Measurements from ENCODE around the gene ARHGAP20.

ARHGAP20 gene

GRCh38 chr11:110736171-110736553, 23.9 kb upstream of the ARHGAP20 start:
- H3K27me3 ChIP-seq (ENCODE audit: insufficient read depth, low read depth): no peaks in the 10 kb centered on the region
- H4K20me1 ChIP-seq (ENCODE audit: insufficient read depth): no peaks in the 10 kb centered on the region
- H3K36me3 ChIP-seq (ENCODE audit: insufficient read depth): no peaks in the 10 kb centered on the region
- H2AFZ ChIP-seq (ENCODE audit: low read depth): no peak overlapping the region
- H3K4me1 ChIP-seq (ENCODE audit: low read depth, poor library complexity, severe bottlenecking): no peaks in the 10 kb centered on the region
- no peak overlapping the region for H3K4me3 ChIP-seq (IDR thresholded peaks at IDR 0.05; ENCODE audit: insufficient read depth, low read depth, low read length)
- no peaks in the 10 kb centered on the region for H3K79me2 ChIP-seq (ENCODE audit: insufficient read depth, low read depth)
- H3K9ac ChIP-seq: no peak overlapping the region
- no peak overlapping the region for H3K27ac ChIP-seq
- no peak overlapping the region for H3K4me2 ChIP-seq
- no peak for TF ChIP-seq CTCF (conservative IDR thresholded peaks at IDR 0.05; ENCODE audit: low read depth, low read length)

- Histone ChIP-seq H2AFZ (ENCODE audit: low read depth) (no peak overlapping the region), H3K79me2 (ENCODE audit: insufficient read depth, low read depth) (no peaks in the 10 kb centered on the region), H3K4me3 (IDR thresholded peaks at IDR 0.05; ENCODE audit: insufficient read depth, low read depth, low read length) (no peak overlapping the region), H3K27me3 (ENCODE audit: insufficient read depth, low read depth) (no peaks in the 10 kb centered on the region), H3K4me2 (no peak overlapping the region), H3K9ac (no peak overlapping the region), H3K36me3 (ENCODE audit: insufficient read depth) (no peaks in the 10 kb centered on the region), H4K20me1 (ENCODE audit: insufficient read depth) (no peaks in the 10 kb centered on the region), H3K27ac (no peak overlapping the region), H3K4me1 (ENCODE audit: low read depth, poor library complexity, severe bottlenecking) (no peaks in the 10 kb centered on the region)
- no peak for TF ChIP-seq CTCF (conservative IDR thresholded peaks at IDR 0.05; ENCODE audit: low read depth, low read length)
These were observed 23.4 kb upstream of the ARHGAP20 start for GRCh38 chr11:110735455-110736170.

GRCh38 chr11:110734790-110735189, 22.6 kb upstream of the ARHGAP20 start:
- Histone ChIP-seq H3K4me1 (ENCODE audit: low read depth, poor library complexity, severe bottlenecking) (no peaks in the 10 kb centered on the region), H3K36me3 (ENCODE audit: insufficient read depth) (no peaks in the 10 kb centered on the region), H3K79me2 (ENCODE audit: insufficient read depth, low read depth) (no peaks in the 10 kb centered on the region), H3K27me3 (ENCODE audit: insufficient read depth, low read depth) (no peaks in the 10 kb centered on the region), H3K4me2 (no peak overlapping the region), H3K9ac (no peak overlapping the region), H3K4me3 (IDR thresholded peaks at IDR 0.05; ENCODE audit: insufficient read depth, low read depth, low read length) (no peak overlapping the region), H3K27ac (no peak overlapping the region), H4K20me1 (ENCODE audit: insufficient read depth) (no peaks in the 10 kb centered on the region), H2AFZ (ENCODE audit: low read depth) (no peak overlapping the region)
- TF ChIP-seq CTCF (conservative IDR thresholded peaks at IDR 0.05; ENCODE audit: low read depth, low read length): no peak

GRCh38 chr11:110730773-110731172, 18.5 kb upstream of the ARHGAP20 start:
- no peak overlapping the region for H3K27ac ChIP-seq
- H4K20me1 ChIP-seq (ENCODE audit: insufficient read depth): no peaks in the 10 kb centered on the region
- no peak for TF ChIP-seq CTCF (conservative IDR thresholded peaks at IDR 0.05; ENCODE audit: low read depth, low read length)
- H3K4me1 ChIP-seq (ENCODE audit: low read depth, poor library complexity, severe bottlenecking): no peaks in the 10 kb centered on the region
- H3K4me2 ChIP-seq: no peak overlapping the region
- H3K4me3 ChIP-seq (IDR thresholded peaks at IDR 0.05; ENCODE audit: insufficient read depth, low read depth, low read length): no peak overlapping the region
- H3K36me3 ChIP-seq (ENCODE audit: insufficient read depth): no peaks in the 10 kb centered on the region
- no peak overlapping the region for H2AFZ ChIP-seq (ENCODE audit: low read depth)
- no peaks in the 10 kb centered on the region for H3K27me3 ChIP-seq (ENCODE audit: insufficient read depth, low read depth)
- no peak overlapping the region for H3K9ac ChIP-seq
- H3K79me2 ChIP-seq (ENCODE audit: insufficient read depth, low read depth): no peaks in the 10 kb centered on the region
